Measurements from ENCODE around the gene GGACT. TPM values are rescaled to one million over a fixed set of nuclear protein-coding genes. Genes with fewer than 3 reads are reported as not detected.

The GGACT gene
- polyA plus RNA-seq, 1 experiment, result 7.6 TPM

GRCh38 chr13:100510208-100510957, 78.2 kb downstream of the GGACT start:
- Histone ChIP-seq H3K4me3 (ENCODE audit: low read depth, low read length) (no peak overlapping the region), H3K9me3 (ENCODE audit: control insufficient read depth, insufficient read depth, low read length) (peaks cover 3% of the 10 kb centered on the region; the same call in 1 of the 2 replicates), H3K27ac (ENCODE audit: low read depth, low read length) (no peak overlapping the region), H3K27me3 (ENCODE audit: control insufficient read depth, insufficient read depth, low read length) (no peaks in the 10 kb centered on the region)
- DNase-seq (ENCODE audit: low read depth, low spot score), result no peak
- TF ChIP-seq CTCF (IDR thresholded peaks at IDR 0.05; ENCODE audit: low read depth, low read length), result no peak
- ChIA-PET POLR2A (no interaction called here), CTCF (interaction anchor here (0.6 to 2.2 kb wide), 2 partner anchors 467 to 594 kb away, joined by 5 to 7 read pairs; no protein-coding TSS in a partner anchor)

- DNase-seq (ENCODE audit: low read depth, low spot score), result no peak
- ChIA-PET POLR2A (no interaction called here), CTCF (no interaction called here)
- peaks cover 3% of the 10 kb centered on the region; the same call in 1 of the 2 replicates for H3K9me3 ChIP-seq (ENCODE audit: control insufficient read depth, insufficient read depth, low read length)
- no peak overlapping the region for H3K27ac ChIP-seq (ENCODE audit: low read depth, low read length)
- no peaks in the 10 kb centered on the region for H3K27me3 ChIP-seq (ENCODE audit: control insufficient read depth, insufficient read depth, low read length)
- TF ChIP-seq CTCF (IDR thresholded peaks at IDR 0.05; ENCODE audit: low read depth, low read length), result no peak
- no peak overlapping the region for H3K4me3 ChIP-seq (ENCODE audit: low read depth, low read length)
These were observed 79.6 kb downstream of the GGACT start for GRCh38 chr13:100508996-100509395.

GRCh38 chr13:100508455-100508854, 80.1 kb downstream of the GGACT start:
- ChIA-PET CTCF (no interaction called here), POLR2A (no interaction called here)
- no peak overlapping the region for H3K27ac ChIP-seq (ENCODE audit: low read depth, low read length)
- no peaks in the 10 kb centered on the region for H3K27me3 ChIP-seq (ENCODE audit: control insufficient read depth, insufficient read depth, low read length)
- peaks cover 3% of the 10 kb centered on the region; the same call in 1 of the 2 replicates for H3K9me3 ChIP-seq (ENCODE audit: control insufficient read depth, insufficient read depth, low read length)
- TF ChIP-seq CTCF (IDR thresholded peaks at IDR 0.05; ENCODE audit: low read depth, low read length), result no peak
- H3K4me3 ChIP-seq (ENCODE audit: low read depth, low read length), result no peak overlapping the region
- no peak for DNase-seq (ENCODE audit: low read depth, low spot score)

GRCh38 chr13:100506600-100507422, 81.8 kb downstream of the GGACT start:
- no peak for DNase-seq (ENCODE audit: low read depth, low spot score)
- Histone ChIP-seq H3K27ac (ENCODE audit: low read depth, low read length) (no peak overlapping the region), H3K9me3 (ENCODE audit: control insufficient read depth, insufficient read depth, low read length) (no peaks in the 10 kb centered on the region; the same call in 1 of the 2 replicates), H3K4me3 (ENCODE audit: low read depth, low read length) (no peak overlapping the region), H3K27me3 (ENCODE audit: control insufficient read depth, insufficient read depth, low read length) (no peaks in the 10 kb centered on the region)
- ChIA-PET CTCF (interaction anchor here (0.8 kb wide), 1 partner anchor 850 kb away, joined by 3 read pairs; no protein-coding TSS in a partner anchor), POLR2A (no interaction called here)
- TF ChIP-seq CTCF (IDR thresholded peaks at IDR 0.05; ENCODE audit: low read depth, low read length), result no peak

- CTCF ChIA-PET, result no interaction called here
- Histone ChIP-seq H3K9me3 (ENCODE audit: control insufficient read depth, insufficient read depth, low read length) (no peaks in the 10 kb centered on the region; the same call in 1 of the 2 replicates), H3K4me3 (ENCODE audit: low read depth, low read length) (no peak overlapping the region), H3K27ac (ENCODE audit: low read depth, low read length) (no peak overlapping the region), H3K27me3 (ENCODE audit: control insufficient read depth, insufficient read depth, low read length) (no peaks in the 10 kb centered on the region)
- POLR2A ChIA-PET, result no interaction called here
- TF ChIP-seq CTCF (IDR thresholded peaks at IDR 0.05; ENCODE audit: low read depth, low read length), result no peak
- no peak for DNase-seq (ENCODE audit: low read depth, low spot score)
These were observed 82.4 kb downstream of the GGACT start for GRCh38 chr13:100506154-100506553.

All from AG04450 (cell line).